Kidney glomerular epithelial cell (primary cell): ENCODE measurements around the gene ANTXR1.
"Not testable (repeated sequence)": the region's sequence is repeated elsewhere in the genome, so short reads cannot be mapped to it uniquely, and the experiment has no call there.

Experiments used
- DNase-seq: peaks from one replicate; lab custom pipeline; 2025; lab: John Stamatoyannopoulos, UW

ANTXR1 gene

DNA sequence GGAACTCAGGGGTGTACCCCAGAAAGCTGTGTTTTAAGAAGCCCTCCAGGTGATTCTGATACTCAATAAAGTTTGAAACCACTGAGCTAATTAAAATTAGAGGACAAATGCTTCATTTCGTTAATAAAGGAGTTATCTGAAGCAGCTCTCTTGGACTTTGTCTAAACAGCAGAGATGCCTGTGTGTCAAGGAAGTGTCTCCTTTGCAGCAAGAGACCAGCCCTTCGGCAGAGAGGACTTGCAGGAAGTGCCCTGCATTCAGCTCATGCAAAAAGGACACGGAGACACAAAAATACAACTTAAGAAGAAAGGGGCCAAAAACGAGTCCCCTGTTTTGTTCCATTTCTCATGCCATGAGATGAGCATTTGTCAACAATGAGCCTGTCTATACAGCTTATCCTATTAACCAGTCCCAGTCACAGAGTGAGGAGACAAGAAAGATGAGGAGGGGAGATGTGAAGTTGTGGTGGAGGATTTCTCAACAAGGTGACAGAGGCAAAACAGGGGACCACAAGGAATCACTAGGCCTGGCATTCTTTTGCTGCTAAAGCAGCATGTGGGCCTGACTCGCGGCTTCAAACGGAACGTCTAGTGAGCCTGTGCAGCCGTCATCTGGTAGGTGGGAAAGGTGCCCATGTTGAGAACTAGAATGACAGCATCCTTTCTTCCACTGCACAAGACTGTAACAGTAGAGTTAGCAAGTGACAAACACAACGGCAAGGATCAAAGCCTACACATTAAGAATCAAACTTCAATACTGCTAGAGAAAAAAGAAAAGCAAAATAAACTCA, 152.3 kb downstream of the ANTXR1 start:
- no peak for DNase-seq

DNA sequence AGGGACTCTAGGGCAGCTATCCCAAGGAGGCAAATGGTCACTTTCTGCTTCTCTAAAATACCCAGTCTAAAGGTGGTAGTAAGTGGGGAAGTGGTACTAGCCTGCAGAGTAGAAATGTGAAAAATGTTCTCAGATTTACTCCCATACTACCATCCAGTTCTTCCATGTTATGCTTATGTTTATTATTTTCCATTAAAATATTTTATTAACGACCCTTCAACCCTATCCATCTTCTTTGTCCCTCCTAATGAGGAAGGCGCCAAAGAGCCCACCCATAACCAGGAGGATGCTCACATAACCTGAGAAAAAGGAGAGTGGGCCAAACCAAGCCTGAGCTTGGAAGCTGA, 153.5 kb downstream of the ANTXR1 start:
- no peak for DNase-seq

DNA sequence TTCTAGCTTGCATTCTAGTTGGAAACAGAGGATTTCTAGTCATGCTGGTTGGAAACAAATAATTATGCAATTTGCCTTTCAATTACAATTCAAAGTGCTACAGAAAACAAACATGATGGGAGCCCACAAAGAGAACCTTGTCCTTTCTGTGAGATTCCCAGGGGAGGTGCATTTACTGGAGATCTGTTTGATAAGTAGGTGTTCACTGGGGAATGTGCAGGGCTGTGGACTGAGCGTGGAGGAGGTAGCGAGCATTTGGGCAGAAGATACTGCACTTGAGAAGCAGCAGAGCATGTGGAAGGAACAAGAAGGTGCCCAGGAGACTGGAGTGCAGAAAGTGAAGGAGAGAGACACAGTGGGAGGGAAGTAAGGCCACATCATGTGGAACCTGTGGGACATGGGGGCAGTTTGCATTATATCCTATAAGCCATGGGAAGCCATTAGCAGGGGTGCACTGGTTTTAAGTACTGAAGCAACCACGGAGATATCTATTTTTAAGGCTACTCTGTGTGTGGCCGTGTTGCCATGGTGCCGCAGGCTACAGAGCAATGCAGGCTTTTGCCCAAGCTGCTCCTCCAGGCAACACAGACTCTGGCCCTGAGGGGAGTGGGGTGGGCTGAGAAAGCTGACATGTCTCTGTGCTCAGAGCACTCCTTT, 154.0 kb downstream of the ANTXR1 start:
- no peak for DNase-seq

DNA sequence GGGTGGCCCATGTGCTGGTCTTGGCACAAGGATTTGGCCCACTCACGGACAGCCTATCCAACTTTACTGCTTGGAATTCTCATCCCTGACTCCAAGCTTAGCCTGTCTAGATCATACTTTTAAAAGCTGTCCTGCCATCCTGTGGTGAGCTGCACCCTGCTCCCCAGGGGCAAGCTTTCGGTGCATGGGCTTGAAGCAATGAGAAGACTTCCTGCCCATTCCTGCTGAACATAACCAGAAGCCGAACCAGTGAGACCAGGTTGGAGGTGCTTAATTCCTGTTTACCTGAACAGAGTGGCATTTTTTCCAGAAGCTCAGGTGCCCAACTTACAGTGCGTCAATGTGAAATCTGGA, 154.5 kb downstream of the ANTXR1 start:
- DNase-seq, result no peak

DNA sequence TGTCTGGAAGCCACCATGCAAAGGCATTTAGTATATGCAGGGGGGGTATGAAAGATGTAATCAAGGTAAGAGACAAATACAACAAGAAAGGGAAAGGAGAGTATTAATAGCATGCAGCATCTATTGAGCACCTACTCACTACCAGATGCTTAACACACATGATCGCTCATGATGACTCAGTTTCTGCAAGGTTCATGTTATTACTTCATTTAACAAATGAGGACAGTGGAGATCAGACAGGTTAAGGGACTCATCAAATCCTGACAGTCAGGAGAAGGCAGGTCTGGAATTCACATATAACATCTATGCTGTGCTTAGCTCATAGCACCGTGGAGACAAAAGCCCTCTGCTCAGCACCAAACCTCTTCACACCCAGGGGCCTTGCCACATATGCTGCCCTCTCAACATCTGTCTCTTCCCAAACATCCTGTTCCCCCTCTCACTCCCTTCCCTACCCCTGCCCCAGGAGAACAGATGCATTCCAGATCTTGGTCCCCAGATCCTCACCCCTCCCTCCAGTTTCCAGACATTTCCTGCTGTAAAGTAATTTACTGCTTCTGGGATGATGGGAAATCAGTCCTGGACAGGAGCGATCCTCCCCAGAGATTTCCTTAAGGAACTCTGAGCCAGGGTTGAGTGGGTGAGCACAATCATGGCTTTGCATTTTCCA, 155.3 kb downstream of the ANTXR1 start:
- DNase-seq, result peak; percentile 6

DNA sequence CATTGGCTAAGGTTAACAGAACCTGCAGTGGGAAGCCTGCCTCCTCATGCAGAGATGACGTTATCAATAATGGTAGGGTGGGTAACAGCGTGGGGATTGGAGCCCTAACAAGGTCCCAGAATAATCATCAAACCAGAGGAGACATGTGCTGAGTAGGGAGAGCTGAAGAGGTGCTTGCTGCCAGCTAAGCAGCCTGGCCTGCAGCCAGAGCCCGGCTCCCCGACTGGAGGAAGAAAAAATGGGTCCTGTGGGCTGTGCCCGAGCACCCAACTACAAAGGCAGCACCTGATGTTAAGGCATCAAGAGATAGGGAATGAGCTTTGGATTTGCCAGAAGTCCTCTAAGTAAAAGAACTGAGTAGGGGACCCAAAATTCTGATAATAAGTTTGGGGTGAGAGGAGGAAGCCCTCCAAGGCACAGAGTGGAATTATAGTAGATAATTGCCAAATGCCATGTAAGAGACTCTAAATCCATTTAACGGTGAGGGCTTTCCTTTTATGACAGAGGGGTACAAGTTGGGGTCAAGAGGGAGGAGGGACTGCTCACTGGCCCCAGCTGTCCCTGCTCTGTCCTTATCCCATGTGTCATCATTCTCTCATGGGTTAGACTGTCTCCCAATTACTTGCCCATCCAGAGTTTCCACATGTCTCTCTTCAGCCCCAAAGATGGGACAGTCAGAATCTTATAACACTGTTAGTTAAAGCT, 156.1 kb downstream of the ANTXR1 start:
- DNase-seq, result no peak

DNA sequence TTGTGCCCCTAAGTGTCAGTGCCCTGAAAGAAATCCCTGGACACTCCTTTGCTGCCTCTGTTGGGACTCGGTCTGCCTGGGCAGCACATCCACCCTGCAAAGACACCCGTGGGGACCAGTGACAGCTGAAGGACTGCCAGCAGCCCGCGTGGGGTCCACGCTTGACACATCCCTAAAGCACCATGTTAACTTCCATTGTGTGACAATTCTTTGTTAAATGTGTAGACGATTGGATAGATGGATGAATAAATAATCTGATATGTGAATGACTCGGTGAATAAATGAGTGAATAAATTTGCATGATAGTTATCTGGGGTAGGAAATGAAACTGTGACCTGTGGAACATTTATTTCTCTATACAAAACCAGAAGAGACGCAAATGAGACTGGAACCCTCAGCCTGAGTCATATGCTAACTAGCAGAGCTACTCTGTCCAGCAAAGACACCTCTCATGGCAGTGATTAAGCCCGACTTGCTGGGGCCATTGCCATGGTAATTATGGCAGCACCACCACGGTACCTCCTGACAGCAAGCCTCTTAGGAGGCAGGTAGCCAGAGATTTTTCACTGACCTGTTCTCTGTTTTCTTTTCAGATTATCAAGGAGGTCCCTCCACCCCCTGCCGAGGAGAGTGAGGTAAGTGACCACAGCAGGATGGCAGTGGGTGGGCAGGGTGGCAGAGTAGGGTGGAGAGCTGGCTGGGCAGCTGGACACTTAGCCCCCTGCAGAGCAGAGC, 156.8 kb downstream of the ANTXR1 start:
- peak; percentile 46 for DNase-seq

DNA sequence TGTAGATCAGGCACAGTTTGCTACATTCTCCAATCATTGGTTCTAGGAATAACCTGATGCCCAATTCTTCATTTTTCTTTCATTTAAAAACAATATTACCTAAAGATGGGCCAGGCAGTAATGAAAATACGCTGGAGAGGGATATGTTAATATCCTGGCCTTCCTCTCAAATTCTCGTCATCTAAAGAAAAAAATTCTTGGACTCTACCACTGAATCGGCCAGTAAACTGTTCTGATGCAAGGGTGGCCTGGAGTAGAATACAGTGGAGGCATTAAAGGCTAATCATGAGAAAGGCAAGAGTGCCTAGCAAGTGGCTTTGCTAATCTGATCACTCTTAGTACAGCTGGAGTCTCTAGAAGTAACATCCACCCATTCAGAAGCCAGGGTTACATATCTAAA, 157.7 kb downstream of the ANTXR1 start:
- no peak for DNase-seq

DNA sequence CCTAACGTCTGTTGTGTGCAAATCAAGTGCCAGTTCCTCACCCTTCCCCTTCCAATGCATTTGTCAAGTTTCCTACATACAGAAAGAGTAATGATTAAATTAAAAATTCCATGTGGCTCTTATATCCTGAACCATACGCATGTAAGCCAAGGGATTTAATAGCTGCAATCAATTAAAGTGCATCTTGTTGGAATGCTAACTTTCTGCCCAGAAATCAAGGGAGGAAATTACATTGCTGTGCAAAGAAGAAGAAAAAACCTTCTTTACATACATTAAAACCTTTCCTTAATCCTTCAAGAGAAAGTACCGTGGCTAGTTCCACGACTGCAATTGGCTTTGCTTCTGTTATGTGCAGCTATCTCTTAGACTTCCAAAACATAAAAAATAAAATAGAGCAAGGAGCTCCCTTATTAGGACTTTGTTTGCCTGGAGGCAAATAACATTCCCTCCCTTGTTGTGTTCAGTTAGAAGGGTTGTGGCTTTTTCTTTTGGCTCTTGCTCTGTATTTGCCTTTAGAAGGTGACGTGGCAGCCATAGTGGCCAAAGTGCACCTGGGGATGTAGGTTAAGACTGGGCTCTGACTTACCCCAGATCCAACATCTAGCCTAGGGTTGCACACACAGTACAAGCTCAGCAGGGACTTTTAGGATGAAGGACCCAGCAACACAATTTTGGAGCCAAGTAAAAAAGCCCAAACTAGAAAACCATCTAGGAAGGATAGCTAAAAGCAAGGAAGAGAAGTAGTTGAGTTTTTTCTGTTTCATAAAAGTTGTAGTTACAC, 158.3 kb downstream of the ANTXR1 start:
- no peak for DNase-seq

DNA sequence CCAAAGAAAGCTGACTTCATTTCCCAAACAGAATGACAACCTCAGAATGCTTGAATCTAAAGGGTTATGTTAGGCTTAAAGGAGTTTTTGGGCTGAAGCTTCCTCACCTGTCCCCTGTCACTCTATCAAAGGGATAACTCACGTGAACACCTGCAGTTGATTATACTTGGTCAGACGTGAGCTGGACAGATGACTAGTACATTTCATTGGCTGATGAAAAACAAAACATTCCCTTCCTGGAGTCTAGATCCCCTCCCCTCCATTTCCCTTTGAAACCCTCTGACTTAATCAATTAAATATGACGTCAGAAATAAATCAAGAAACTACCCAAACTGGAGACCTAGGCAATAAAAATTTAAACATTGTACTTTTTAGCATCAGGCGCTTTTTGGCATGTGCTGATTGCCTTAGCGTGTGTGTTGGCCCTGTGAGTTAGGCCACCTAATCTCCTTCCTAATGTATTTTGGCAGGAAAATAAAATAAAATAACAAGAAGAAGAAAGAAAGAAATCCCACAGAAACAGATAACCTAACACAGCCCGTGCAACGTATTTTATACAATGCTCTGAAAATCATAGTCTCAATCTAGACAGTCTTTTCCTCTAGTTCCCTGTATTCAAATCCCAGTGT, 159.0 kb downstream of the ANTXR1 start:
- no peak for DNase-seq

DNA sequence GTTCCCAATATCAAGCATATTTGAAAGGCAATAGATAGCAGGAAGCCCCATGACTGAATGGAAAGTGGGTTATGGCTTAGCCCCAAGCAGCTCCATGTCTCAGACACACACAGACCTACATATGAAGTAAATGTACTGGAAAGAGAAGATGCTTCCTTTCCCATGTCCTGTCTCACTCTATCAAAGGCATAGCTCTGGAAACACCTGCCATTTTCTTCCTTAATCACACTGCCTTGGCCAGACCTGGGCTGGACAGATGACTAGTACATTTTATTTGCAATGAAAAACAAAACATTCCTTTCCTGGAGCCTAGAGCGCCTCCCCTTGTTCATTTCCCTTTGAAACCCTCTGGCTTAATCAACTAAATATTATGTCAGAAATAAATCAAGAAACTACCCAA, 160.7 kb downstream of the ANTXR1 start:
- DNase-seq, result no peak

DNA sequence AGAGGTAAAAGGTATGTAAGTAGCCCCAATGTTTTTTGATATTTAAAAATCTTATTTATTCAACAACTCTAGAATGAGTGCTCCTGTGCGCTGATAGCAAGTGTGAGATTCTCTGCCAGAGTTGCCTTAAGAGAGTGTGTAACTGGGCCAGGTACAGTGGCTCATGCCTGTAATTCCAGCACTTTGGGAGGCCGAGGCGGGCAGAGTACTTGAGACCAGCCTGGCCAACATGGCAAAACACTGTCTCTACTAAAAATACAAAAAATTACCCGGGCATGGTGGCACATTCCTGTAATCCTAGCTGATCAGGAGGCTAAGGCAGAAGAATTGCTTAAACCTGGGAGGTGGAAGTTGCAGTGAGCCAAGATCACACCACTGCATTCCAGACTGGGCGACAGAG, 161.2 kb downstream of the ANTXR1 start:
- DNase-seq, result not testable (repeated sequence)

DNA sequence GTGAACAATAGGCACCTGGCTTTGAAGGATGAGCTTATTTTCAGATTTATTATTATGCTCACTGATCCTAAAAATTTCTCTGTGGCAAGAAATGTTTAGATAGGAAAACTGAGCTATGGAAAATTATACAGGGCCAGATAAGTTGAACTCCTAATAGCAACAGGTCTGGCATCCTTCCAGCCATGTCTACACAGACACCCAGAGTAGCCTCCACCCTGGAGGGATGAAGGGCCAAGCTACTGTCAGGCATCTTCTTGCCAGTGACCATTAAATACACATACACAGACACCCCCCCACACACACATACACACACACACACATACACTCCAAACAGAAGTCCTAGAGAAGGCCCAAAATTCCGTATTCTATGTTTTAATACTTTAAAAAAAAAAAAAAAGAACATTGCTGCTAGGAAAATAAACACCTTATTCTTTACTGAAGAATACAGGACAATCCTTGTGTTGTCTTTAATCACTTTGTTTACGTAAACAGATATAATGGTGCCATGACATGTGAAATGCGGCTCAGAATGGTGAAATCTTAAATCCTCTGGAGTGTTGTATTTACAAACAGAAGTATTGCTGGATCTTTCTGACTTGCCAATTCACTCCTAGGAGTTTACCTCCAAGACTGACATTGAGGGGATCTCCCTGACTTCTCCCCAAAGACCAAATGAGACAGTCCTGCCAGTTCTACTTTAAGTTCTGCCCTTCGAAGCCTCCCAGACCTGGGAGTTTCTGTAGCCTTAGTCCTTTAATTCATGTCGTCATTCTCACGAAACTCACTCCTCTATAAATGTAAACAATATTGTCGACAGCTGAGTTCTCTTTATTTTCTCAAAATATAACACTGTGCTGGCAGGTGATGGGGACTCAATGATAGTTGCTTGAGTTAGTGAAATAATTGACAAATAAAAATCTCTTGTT, 163.1 kb downstream of the ANTXR1 start:
- no peak for DNase-seq

DNA sequence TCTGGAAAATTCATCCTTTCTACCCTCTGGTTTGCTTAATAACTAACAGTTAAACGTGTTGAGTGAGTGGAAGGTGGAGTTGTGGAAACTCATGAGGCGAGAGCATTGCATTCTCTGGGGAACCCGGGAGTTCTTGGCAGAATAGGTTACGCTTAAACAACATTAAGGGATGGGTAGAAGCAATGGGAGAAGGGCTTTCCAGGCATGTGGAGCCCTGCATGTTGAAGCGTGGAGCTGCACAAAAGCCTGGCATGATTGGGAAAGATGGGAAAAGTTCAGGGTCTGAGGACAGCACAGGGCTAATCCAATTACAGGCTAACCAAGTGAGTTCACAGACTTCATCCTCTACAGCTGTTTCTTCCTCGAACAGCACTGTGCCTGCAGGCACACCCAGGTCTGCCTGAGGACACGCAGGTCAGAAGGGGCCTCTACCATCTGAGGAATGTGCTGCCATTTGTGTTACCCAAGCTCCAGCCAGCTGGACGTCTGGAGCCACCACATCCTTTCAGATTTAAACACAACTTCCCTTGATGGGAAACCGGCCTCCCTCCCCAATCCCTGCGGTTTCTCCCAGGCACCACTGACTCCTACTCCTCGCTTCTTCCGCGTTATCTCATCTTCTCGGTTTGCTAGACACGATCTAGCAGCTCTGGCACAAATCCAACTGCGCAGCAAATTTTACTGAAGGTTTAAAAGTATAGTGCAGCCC, 164.2 kb downstream of the ANTXR1 start:
- DNase-seq, result no peak

DNA sequence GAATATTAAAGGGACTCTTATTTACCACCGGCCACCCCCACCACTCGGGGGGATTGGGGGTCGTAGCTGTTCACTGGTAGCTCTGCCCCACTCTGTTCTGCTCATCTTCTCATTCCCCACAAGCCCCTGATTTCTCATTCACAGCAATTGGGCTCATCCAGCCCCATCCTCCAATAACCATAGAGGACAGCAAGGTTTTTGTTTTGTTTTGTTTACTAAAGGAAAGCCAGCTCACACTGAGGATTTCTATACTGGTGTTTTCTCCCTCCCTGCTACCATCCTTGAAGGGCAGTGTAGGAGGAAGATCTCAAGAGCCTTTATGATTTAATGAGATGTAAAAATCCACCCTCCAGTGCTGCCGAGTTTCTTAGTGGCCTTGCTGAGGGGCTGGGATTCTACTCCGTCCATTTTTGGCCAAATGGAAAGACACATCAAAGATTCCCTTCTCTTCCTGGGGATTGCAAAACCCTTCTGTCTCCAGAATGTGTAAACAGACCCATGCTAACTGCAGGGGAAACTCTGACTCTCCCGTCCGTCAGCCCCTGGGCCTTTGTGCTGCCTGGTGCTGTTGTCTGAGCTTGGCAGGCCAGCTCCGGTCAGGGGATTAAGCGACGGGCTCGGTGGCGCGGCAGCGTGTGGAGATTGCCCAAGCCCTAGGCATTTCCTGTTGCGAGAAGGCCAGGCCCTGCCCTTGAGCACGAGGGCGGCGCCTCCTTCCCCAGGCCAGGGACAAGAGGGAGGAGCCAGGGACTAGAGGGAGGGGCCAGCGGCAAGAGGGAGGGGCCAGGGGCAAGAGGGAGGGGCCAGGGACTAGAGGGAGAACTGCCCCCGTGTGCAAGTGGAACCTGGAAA, 165.0 kb downstream of the ANTXR1 start:
- no peak for DNase-seq

DNA sequence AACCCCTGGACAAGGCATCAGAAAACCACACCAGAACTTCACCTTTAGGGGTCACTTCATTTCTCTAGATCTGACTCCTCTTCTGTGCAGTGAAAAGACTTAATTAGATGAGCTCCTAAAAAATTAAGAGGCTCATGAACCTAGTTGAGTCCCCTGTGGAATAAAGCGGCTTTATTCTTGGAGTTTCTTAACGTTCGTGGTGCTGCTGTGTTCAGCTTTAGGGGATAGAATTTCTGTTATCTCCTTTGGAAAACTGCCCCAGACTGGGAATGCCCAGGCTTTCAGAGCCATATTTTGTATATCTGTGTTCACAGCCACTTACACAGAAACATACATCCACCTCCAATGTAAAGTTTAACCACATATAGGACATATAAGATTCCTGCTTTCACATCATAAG, 165.8 kb downstream of the ANTXR1 start:
- DNase-seq, result no peak

DNA sequence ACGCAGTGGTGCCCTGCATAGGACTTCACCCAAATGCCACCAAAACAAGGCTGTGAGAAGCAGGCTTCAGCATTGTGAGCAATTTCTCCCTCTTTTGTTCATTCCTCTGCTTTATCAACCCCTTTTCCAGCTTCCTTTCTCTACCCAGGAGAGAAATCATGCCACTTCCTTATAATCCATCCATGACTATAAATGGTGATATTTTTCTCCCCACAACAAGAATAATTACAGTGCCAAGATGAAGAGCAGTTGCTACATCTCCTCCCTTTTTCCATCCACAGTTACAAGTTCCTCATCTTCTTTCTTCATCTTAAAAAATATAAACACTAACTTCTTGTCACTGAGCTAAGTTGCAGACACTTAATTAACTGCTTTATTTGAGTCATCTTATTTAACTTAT, 167.2 kb downstream of the ANTXR1 start:
- DNase-seq, result no peak

DNA sequence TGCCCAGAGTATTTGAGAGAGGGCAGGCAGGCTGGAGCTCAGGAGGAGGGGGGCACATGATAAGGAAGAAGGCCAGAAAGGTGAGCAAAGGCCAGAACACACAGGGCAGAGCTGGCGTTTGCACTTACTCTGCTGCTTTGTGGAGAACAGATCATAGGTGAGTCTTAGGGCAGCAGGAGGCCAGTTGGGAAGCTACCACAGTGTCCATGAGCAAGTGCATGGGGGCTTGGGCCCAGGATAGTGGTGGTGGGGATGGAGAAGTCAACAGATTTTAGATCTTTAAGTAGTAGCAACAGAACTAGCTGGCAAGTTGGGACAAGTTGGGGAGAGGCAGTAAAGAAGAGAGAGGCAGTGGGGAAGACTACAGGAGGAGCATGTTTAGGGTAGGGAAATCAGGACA, 168.0 kb downstream of the ANTXR1 start:
- DNase-seq, result no peak
